Ishikawa (cell line): Measurements from ENCODE around the gene EPN2.

Experiments used
- CEBPB ChIP-seq: IDR thresholded peaks from 2 replicates; pipeline ENCODE4 v1.6.1; 2012
- CREB1 ChIP-seq: IDR thresholded peaks from 2 replicates; pipeline ENCODE4 v1.6.1; 2012; ENCODE audit warnings: low read depth
- EGR1 ChIP-seq: IDR thresholded peaks from 2 replicates; pipeline ENCODE4 v1.6.1; 2012
- EP300 ChIP-seq: IDR thresholded peaks from 2 replicates; pipeline ENCODE4 v1.6.1; 2012; ENCODE audit warnings: borderline replicate concordance
- FOXM1 ChIP-seq: IDR thresholded peaks from 2 replicates; pipeline ENCODE4 v1.6.1; 2012; ENCODE audit warnings: low read depth, borderline replicate concordance
- NFIC ChIP-seq: IDR thresholded peaks from 2 replicates; pipeline ENCODE4 v1.6.1; 2012
- RAD21 ChIP-seq: IDR thresholded peaks from 2 replicates; pipeline ENCODE4 v1.6.1; 2012; ENCODE audit warnings: low read depth
- TAF1 ChIP-seq: IDR thresholded peaks from 2 replicates; pipeline ENCODE4 v1.6.1; 2012; ENCODE audit warnings: low read depth, mild to moderate bottlenecking
- TCF12 ChIP-seq: IDR thresholded peaks from 2 replicates; pipeline ENCODE4 v1.6.1; 2012; ENCODE audit warnings: low read depth
- TEAD4 ChIP-seq: IDR thresholded peaks from 2 replicates; pipeline ENCODE4 v1.6.1; 2012
- YY1 ChIP-seq: IDR thresholded peaks from 2 replicates; pipeline ENCODE4 v1.6.1; 2012; ENCODE audit warnings: low read depth
- ZBTB7A ChIP-seq: IDR thresholded peaks from 2 replicates; pipeline ENCODE4 v1.6.1; 2012; ENCODE audit warnings: low read depth
- TF ChIP-seq, protein P1 (sequence below): IDR thresholded peaks from 2 replicates; pipeline ENCODE4 v1.6.1; 2012
- TF ChIP-seq, protein P2 (sequence below): IDR thresholded peaks from 2 replicates; pipeline ENCODE4 v1.6.1; 2012
- TF ChIP-seq, protein P3 (sequence below): IDR thresholded peaks from 2 replicates; pipeline ENCODE4 v1.6.1; 2012; ENCODE audit warnings: low read depth, mild to moderate bottlenecking

EPN2 gene

DNA sequence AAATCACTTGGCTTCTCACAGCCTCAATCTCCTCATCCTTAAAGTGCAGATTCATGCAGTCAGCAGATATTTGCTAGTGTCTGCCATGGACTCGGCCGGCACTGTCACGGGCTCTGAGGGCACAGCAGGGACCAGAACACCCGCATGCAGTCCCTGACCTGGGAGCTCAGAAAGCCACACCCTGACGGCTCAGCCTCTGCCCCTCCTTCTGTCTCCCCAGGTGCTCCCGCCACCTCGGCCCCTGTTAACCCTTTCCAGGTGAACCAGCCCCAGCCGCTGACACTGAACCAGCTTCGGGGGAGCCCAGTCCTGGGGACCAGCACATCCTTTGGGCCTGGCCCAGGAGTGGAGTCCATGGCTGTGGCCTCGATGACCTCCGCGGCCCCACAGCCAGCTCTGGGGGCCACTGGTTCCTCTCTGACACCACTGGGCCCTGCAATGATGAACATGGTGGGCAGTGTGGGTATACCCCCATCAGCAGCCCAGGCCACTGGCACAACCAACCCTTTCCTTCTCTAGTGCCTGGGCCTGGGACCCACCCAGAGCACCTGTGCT, 96.6 kb downstream of the EPN2 start:
- TF ChIP-seq CREB1 (no peak), NFIC (no peak), EGR1 (no peak), CEBPB (no peak), RAD21 (no peak), YY1 (no peak), TEAD4 (no peak), ZBTB7A (no peak), TCF12 (no peak; the same call in 1 of the 2 replicates), FOXM1 (no peak), TAF1 (no peak), EP300 (no peak)
- TF ChIP-seq, protein P1, sequence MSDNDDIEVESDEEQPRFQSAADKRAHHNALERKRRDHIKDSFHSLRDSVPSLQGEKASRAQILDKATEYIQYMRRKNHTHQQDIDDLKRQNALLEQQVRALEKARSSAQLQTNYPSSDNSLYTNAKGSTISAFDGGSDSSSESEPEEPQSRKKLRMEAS, result no peak; the same call in 1 of the 2 replicates
- TF ChIP-seq, protein P2, sequence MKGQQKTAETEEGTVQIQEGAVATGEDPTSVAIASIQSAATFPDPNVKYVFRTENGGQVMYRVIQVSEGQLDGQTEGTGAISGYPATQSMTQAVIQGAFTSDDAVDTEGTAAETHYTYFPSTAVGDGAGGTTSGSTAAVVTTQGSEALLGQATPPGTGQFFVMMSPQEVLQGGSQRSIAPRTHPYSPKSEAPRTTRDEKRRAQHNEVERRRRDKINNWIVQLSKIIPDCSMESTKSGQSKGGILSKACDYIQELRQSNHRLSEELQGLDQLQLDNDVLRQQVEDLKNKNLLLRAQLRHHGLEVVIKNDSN, result no peak
- TF ChIP-seq, protein P3, sequence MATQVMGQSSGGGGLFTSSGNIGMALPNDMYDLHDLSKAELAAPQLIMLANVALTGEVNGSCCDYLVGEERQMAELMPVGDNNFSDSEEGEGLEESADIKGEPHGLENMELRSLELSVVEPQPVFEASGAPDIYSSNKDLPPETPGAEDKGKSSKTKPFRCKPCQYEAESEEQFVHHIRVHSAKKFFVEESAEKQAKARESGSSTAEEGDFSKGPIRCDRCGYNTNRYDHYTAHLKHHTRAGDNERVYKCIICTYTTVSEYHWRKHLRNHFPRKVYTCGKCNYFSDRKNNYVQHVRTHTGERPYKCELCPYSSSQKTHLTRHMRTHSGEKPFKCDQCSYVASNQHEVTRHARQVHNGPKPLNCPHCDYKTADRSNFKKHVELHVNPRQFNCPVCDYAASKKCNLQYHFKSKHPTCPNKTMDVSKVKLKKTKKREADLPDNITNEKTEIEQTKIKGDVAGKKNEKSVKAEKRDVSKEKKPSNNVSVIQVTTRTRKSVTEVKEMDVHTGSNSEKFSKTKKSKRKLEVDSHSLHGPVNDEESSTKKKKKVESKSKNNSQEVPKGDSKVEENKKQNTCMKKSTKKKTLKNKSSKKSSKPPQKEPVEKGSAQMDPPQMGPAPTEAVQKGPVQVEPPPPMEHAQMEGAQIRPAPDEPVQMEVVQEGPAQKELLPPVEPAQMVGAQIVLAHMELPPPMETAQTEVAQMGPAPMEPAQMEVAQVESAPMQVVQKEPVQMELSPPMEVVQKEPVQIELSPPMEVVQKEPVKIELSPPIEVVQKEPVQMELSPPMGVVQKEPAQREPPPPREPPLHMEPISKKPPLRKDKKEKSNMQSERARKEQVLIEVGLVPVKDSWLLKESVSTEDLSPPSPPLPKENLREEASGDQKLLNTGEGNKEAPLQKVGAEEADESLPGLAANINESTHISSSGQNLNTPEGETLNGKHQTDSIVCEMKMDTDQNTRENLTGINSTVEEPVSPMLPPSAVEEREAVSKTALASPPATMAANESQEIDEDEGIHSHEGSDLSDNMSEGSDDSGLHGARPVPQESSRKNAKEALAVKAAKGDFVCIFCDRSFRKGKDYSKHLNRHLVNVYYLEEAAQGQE, result no peak

DNA sequence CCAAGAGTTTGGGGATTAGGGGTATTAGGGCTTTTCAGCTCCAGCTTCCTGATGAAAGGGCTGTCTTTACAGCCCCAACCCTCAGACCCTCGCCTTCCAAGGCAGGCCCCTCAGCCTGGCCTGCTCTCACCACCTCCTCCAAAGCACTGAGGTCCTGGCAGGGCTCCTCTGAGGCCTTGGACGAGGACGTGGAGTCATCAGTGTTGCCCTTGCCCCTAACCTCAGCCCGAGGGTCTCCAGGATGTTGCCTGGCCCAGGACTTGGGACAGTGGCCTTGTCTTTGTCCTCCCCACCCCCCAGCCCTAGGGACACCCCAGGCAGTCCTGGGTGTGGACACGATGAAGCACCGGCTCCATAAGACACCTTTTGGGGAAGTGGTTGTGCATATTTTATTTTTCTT, 97.2 kb downstream of the EPN2 start:
- TF ChIP-seq TEAD4 (no peak), FOXM1 (no peak), YY1 (no peak), TAF1 (no peak), NFIC (no peak), TCF12 (no peak), CREB1 (no peak), RAD21 (no peak), EP300 (no peak), CEBPB (no peak), EGR1 (no peak), ZBTB7A (no peak)
- TF ChIP-seq, protein P3, result no peak
- TF ChIP-seq, protein P2, result no peak
- TF ChIP-seq, protein P1, result no peak

DNA sequence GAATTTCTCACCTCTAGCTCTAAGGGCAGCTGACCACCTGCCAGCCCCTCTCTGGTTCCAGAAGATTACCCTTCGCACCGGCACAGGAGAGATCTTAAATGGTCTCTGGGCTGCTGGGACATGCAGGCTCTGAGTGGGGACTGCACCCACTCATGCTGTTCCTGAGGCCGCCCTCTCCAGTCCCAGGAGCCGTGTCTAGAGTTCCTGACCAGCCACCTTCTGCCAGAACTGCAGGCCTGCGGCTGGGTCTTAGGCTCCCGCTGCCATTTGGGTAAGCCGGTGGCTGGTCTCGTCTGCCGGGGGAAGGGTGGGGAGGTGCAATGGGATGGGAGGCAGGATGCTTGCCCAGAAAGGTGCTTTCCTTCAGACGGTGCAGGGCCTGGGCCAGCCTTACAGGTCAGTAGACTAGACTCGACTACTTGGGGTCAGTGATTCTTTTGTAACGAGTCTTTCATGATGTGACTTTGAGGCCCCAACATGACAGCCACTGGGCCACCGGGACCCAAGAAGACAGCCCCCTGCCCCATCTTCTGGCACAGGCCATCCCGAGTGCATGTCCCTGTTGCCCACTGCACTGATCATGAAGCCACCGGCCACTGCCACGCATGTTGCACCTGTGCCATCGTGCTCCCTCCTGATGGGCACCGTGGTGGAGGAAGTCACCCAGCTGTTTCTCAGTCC, 98.9 kb downstream of the EPN2 start:
- no peak for TF ChIP-seq TAF1
- TF ChIP-seq EGR1, result no peak
- no peak for TF ChIP-seq RAD21
- no peak for TF ChIP-seq NFIC
- no peak for TF ChIP-seq CREB1
- TF ChIP-seq ZBTB7A, result no peak
- TF ChIP-seq, protein P1, result no peak
- TF ChIP-seq, protein P3, result no peak
- no peak for TF ChIP-seq EP300
- TF ChIP-seq FOXM1, result no peak
- no peak for TF ChIP-seq CEBPB
- TF ChIP-seq YY1, result no peak
